HG03039 (cell line): ENCODE data around the gene NIM1K.
"Not testable (repeated sequence)": the region's sequence is repeated elsewhere in the genome, so short reads cannot be mapped to it uniquely, and the experiment has no call there.

Experiments used
- ATAC-seq: cut with Tn5 transposase; IDR thresholded peaks from one replicate; pipeline ENCODE4 v1.9.1; 2021; ENCODE audit warnings: mild to moderate bottlenecking, moderate library complexity; ENCODE audit not compliant: unreplicated experiment

The NIM1K gene

GRCh38 chr5:43227655-43228054, 35.6 kb downstream of the NIM1K start:
- no peak for ATAC-seq

- no peak for ATAC-seq
Observed at GRCh38 chr5:43230707-43231106, 38.7 kb downstream of the NIM1K start.

- ATAC-seq: no peak
Observed at GRCh38 chr5:43231977-43232376, 40.0 kb downstream of the NIM1K start.

DNA sequence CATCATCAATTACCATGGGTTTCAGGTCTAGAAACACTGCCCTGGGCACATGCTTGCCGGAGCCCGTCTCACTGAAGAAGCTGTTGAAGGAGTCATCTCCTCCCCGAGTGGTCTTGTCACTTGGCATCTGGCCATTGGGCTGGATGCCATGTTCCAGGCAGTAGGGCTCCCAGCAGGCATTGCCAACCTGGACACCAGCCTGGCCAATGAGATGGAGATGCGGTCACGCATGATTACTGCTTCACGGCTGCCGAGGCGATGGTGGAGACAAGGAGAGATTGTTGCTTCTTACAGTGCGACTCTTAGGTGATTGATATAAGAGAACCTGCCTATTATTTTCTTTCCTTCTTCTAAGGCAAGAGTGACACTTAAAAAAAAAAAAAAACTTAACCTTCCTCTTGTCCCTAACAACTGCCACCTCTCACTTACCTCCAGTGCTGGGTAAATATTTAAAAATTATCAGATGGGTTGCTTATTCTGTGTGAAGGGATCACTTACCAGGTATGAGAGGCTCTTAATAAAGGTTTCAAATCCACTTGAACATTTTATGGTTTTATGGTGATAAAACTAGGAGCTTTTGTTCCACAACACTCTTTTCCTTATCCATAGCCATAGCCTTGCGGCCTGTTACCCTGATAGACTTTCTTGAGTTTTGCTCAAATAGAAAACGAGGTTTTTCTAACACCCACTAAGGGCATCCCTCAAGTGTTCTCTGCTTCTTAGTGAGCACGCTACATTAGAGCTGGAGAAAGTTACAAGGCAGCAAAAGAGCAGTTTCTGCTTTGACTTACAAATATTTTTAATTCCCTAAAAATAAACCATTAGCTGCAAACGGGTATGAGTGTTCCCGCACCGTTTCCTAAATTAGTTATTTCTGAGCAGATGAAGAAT, 41.2 kb downstream of the NIM1K start:
- ATAC-seq: no peak

GRCh38 chr5:43233946-43234345, 41.9 kb downstream of the NIM1K start:
- ATAC-seq: no peak

GRCh38 chr5:43236653-43237355, 44.8 kb downstream of the NIM1K start:
- ATAC-seq: no peak

- ATAC-seq: no peak
Observed at GRCh38 chr5:43242196-43242595, 50.2 kb downstream of the NIM1K start.

GRCh38 chr5:43243270-43243669, 51.2 kb downstream of the NIM1K start:
- ATAC-seq: no peak

GRCh38 chr5:43244823-43245565, 53.0 kb downstream of the NIM1K start:
- peak; percentile 56 for ATAC-seq

DNA sequence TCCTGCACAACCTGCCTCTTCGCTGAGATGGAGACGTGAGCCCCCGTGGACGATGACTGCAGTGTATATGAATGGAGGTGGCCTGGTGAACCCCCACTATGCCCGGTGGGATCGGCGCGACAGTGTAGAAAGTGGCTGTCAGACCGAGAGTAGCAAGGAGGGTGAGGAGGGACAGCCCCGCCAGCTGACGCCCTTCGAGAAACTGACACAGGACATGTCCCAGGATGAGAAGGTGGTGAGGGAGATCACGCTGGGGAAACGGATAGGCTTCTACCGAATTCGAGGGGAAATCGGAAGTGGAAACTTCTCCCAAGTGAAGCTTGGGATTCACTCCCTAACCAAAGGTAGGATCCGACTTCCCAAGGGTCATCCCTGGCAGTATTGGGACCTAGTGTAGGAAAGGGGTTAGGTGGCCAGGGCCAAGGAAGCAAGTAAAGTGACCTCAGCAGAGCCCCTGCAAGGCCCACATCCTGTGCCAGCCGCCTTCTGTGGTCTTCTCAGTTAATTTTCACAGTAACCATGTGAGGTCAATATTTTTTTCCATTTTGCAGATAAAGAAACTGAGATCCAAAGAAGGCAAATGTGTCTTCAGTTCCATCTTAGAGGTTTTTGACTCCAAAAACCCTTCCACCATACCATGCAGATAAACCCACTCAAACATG, 53.8 kb downstream of the NIM1K start:
- ATAC-seq: peak; percentile 41

DNA sequence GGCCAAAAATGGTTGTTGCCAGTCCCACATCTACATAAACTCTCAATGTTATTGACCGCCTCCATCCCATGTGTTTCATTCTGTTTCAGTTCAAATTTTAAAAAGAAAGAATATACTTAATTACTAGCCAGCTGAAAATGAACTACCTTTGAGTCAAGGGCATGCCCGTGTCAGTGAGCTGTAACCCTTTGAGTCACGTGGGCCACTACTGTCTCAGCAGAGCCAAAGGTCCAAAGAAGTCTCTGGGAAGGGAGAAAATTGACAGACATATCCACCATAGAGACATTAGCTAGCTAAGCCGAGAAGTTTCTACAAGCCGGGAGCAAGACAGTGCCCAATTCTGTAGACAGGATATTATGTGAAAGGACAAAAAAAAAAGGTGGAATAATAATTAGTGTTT, 59.7 kb downstream of the NIM1K start:
- ATAC-seq: no peak

- no peak for ATAC-seq
Observed at GRCh38 chr5:43255704-43256103, 63.7 kb downstream of the NIM1K start.

DNA sequence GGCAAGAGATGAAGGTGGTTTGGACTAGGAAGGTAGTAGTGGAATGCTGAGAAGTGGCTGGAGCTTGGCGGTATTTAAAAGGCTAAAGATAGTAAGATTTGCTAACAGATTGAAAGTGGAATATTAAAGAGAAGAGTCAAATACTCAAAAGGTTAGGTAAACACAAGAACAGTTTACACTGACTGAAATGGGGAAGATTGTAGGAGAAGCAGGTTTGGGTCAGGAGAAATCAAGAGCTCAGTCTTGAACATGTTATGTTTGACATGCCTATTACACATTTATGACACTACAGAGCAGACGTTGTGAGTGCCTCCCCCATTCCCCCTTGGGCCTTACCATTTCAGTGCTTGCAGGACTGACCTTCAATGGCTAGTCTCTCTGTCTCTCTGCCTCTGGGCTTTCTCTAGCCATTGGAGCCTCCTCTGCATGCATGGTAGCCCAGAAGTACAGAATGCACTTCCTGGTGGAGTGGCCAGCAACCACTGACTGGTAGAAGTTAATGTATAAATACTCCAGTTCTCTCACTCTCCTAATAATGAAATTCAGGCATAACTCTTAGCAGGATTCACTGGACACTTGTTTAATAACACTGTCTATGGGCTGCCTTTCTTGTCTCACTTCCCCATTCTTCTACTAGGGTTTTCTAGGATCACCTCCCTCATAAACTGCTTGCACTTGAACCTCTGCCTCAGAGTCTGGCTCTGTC, 64.4 kb downstream of the NIM1K start:
- no peak for ATAC-seq

DNA sequence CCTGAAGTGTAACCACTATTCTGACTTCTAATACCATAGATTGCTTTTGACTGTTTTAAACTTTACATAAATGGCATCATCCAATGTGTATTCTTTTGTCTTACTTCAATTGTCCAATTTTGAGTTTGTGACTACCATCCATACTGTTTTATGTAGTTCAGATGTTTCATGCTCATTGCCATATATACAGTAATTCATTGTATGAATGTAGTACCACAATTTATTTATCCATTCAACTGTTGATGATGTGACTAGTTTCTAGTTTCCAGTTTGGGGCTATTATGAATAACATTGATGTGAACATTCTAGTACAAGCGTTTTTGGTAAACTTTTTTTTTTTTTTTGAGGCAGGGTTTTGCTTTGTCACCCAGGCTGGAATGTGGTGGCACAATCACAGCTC, 66.1 kb downstream of the NIM1K start:
- no peak for ATAC-seq

DNA sequence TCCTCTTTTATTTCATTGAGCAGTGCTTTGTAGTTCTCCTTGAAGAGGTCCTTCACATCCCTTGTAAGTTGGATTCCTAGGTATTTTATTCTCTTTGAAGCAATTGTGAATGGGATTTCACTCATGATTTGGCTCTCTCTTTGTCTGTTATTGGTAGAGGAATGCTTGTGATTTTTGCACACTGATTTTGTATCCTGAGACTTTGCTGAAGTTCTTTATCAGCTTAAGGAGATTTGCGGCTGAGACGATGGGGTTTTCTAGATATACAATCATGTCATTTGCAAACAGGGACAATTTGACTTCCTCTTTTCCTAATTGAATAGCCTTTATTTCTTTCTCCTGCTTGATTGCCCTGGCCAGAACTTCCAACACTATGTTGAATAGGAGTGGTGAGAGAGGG, 70.2 kb downstream of the NIM1K start:
- not testable (repeated sequence) for ATAC-seq

- ATAC-seq: peak; percentile 90
Observed at GRCh38 chr5:43268188-43268820, 76.3 kb downstream of the NIM1K start.

DNA sequence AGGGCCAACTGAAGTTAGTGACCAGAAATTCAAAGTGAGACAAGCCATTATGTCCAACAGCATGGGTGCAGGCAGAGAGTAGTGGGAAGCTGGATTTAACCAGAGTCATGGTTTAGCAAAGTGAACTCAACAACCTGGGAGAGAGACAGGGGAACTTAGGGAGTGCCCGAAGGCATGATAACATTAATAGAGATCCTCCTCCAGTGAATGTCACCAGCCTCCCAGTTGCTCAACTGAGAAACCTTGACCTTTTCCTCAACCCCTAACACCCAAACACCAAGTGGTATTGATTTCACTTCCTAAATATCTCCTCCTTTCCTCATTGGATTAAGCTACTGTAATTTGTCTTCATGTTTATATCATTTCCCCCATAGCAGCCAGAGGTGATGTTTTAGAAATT, 78.6 kb downstream of the NIM1K start:
- ATAC-seq: no peak

GRCh38 chr5:43273552-43273951, 81.5 kb downstream of the NIM1K start:
- ATAC-seq: no peak

DNA sequence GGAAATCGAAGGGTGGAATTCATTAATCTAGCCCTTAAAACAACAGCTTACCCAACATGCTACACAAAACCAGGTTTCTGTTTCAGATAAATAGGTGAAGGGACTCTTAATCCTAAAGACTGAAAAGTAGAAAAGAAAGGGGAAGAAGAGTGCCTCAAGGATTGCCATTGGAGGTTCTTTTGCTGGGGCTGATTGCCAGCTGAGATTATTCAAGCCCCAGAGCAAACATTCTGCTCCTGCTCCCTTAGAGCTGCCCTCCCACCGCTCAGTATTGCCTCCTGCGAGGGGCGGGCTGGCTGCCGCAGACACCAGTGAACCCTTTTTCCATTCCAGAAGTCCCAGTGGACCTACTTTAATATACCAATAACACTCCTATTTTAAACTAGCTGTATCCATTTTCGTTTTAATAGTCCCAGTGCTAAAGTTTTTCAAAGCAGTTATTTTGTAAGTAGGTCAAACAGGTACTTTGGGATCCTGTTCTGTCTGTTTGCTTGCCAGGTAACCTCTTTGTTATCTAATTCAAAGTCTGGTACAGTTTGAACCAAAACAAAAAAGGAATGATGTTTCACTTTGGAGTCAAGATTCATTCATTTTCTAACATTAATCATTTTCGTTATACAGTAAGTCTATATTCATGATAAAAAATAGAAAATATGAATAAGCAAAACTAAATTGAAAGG, 82.5 kb downstream of the NIM1K start:
- no peak for ATAC-seq
